DOHH2 (cell line): ENCODE results near the gene TMEM132D.

Experiments used
- H3F3A ChIP-seq: fragments of 200-600 bp; sonication (generic), shearing (Covaris generic); 2 replicates; pipeline ENCODE4 v1.6.0; 2016; ENCODE audit warnings: antibody characterized with exemption, mild to moderate bottlenecking; ENCODE audit not compliant: control insufficient read depth, insufficient read depth
- H3K27ac ChIP-seq: fragments of 200-600 bp; sonication (generic); 2 replicates; pipeline ENCODE4 v1.5.1; 2014; ENCODE audit warnings: low read depth, mild to moderate bottlenecking, low read length, moderate library complexity
- H3K27me3 ChIP-seq: fragments of 200-600 bp; sonication (generic); 2 replicates; pipeline ENCODE4 v1.6.1; 2014; ENCODE audit warnings: mild to moderate bottlenecking, low read length, mixed read lengths; ENCODE audit not compliant: control insufficient read depth
- H3K36me3 ChIP-seq: fragments of 200-600 bp; sonication (generic); 2 replicates; pipeline ENCODE4 v1.6.1; 2014; ENCODE audit warnings: mild to moderate bottlenecking, low read length, moderate library complexity, mixed read lengths; ENCODE audit not compliant: control insufficient read depth
- H3K4me1 ChIP-seq: fragments of 200-600 bp; sonication (generic); 2 replicates; pipeline ENCODE4 v1.6.1; 2014; ENCODE audit warnings: mild to moderate bottlenecking, low read length, mixed read lengths; ENCODE audit not compliant: control insufficient read depth
- H3K4me2 ChIP-seq: fragments of 200-600 bp; sonication (generic); 2 replicates; pipeline ENCODE4 v1.6.0; 2014; ENCODE audit warnings: mild to moderate bottlenecking, low read length, moderate library complexity
- H3K4me3 ChIP-seq: fragments of 200-600 bp; sonication (generic); 2 replicates; pipeline ENCODE4 v1.5.1; 2014; ENCODE audit warnings: mild to moderate bottlenecking, low read length, mixed read lengths
- H3K79me2 ChIP-seq: fragments of 200-600 bp; sonication (generic); 2 replicates; pipeline ENCODE4 v1.6.1; 2014; ENCODE audit warnings: mild to moderate bottlenecking, low read length, mixed read lengths; ENCODE audit not compliant: control insufficient read depth
- H3K9me2 ChIP-seq: fragments of 200-600 bp; sonication (generic); replicated peaks from 2 replicates; pipeline ENCODE4 v1.6.1; 2014; ENCODE audit warnings: mild to moderate bottlenecking, low read length, mixed read lengths; ENCODE audit not compliant: control insufficient read depth
- H3K9me3 ChIP-seq: fragments of 200-600 bp; sonication (generic); 2 replicates; pipeline ENCODE4 v1.6.1; 2014; ENCODE audit warnings: antibody characterized with exemption, low read length, mixed read lengths; ENCODE audit not compliant: control insufficient read depth, insufficient read depth
- H4K20me1 ChIP-seq: fragments of 200-600 bp; sonication (generic); 2 replicates; pipeline ENCODE4 v1.6.0; 2014; ENCODE audit warnings: low read depth, mild to moderate bottlenecking, antibody characterized with exemption, low read length, moderate library complexity; ENCODE audit not compliant: control insufficient read depth, insufficient read depth
- CTCF ChIP-seq: fragments of 200-600 bp; sonication (generic); IDR thresholded peaks from one replicate; pipeline ENCODE4 v1.5.1; 2014; ENCODE audit warnings: antibody characterized with exemption, mild to moderate bottlenecking, low read depth, low read length; ENCODE audit not compliant: poor library complexity, severe bottlenecking
- EZH2phosphoT487 ChIP-seq: fragments of 200-600 bp; sonication (generic); IDR thresholded peaks from 2 replicates; pipeline ENCODE4 v1.6.1; 2017; ENCODE audit warnings: borderline replicate concordance, mild to moderate bottlenecking, antibody characterized with exemption, low read length, moderate library complexity, mixed read lengths

TMEM132D gene

GRCh38 chr12:129304529-129304928 lies 599.3 kb downstream of the TMEM132D start:
- Histone ChIP-seq H3K36me3 (no peaks in the 10 kb centered on the region), H3K4me2 (no peak overlapping the region), H3K79me2 (no peaks in the 10 kb centered on the region), H3K4me1 (no peaks in the 10 kb centered on the region), H3K27ac (no peak overlapping the region), H3K9me2 (no peaks in the 10 kb centered on the region), H3F3A (no peaks in the 10 kb centered on the region), H3K27me3 (no peaks in the 10 kb centered on the region), H4K20me1 (no peaks in the 10 kb centered on the region), H3K9me3 (peaks cover 6% of the 10 kb centered on the region; the same call in 1 of the 2 replicates), H3K4me3 (no peak overlapping the region)
- TF ChIP-seq EZH2phosphoT487 (no peak), CTCF (no peak)

- H3K27ac ChIP-seq, result no peak overlapping the region
- H4K20me1 ChIP-seq, result no peaks in the 10 kb centered on the region
- H3K27me3 ChIP-seq, result no peaks in the 10 kb centered on the region
- H3K9me2 ChIP-seq, result no peaks in the 10 kb centered on the region
- H3K9me3 ChIP-seq, result peaks cover 6% of the 10 kb centered on the region; the same call in 1 of the 2 replicates
- no peaks in the 10 kb centered on the region for H3F3A ChIP-seq
- no peaks in the 10 kb centered on the region for H3K79me2 ChIP-seq
- no peaks in the 10 kb centered on the region for H3K36me3 ChIP-seq
- H3K4me3 ChIP-seq, result no peak overlapping the region
- TF ChIP-seq EZH2phosphoT487 (no peak), CTCF (no peak)
- no peaks in the 10 kb centered on the region for H3K4me1 ChIP-seq
- no peak overlapping the region for H3K4me2 ChIP-seq
Measured at GRCh38 chr12:129300011-129300410, 603.8 kb downstream of the TMEM132D start.

GRCh38 chr12:129298921-129299320 lies 604.9 kb downstream of the TMEM132D start:
- Histone ChIP-seq H3K4me2 (no peak overlapping the region), H3K79me2 (no peaks in the 10 kb centered on the region), H3K4me1 (no peaks in the 10 kb centered on the region), H3K27ac (no peak overlapping the region), H3K27me3 (no peaks in the 10 kb centered on the region), H3K36me3 (no peaks in the 10 kb centered on the region), H3F3A (no peaks in the 10 kb centered on the region), H3K9me3 (peaks cover 6% of the 10 kb centered on the region; the same call in 1 of the 2 replicates), H3K9me2 (no peaks in the 10 kb centered on the region), H3K4me3 (no peak overlapping the region), H4K20me1 (no peaks in the 10 kb centered on the region)
- no peak for TF ChIP-seq EZH2phosphoT487
- TF ChIP-seq CTCF, result no peak
